ENCODE results near the gene PFKL. TPM values are rescaled to one million over a fixed set of nuclear protein-coding genes. Genes with fewer than 3 reads are reported as not detected.

The PFKL gene
- total RNA-seq, 6 experiments from 2014 or later, result 100 to 123 (median 107) TPM

GRCh38 chr21:44350773-44351481, 51.1 kb downstream of the PFKL start:
- Mint-ChIP-seq H3K4me3 (no peak overlapping the region), H3K27ac (no peak overlapping the region), H3K4me1 (ENCODE audit: low read depth) (no peaks in the 10 kb centered on the region), H3K9me3 (no peaks in the 10 kb centered on the region), H3K36me3 (ENCODE audit: low read depth) (no peaks in the 10 kb centered on the region), H3K27me3 (ENCODE audit: insufficient read depth) (peaks cover 57% of the 10 kb centered on the region)
- no peak for TF ChIP-seq CTCF (IDR thresholded peaks at IDR 0.05)
- DNase-seq, result no peak

GRCh38 chr21:44351535-44352252, 51.8 kb downstream of the PFKL start:
- no peak overlapping the region for H3K27ac Mint-ChIP-seq
- no peak overlapping the region for H3K4me3 Mint-ChIP-seq
- no peak for TF ChIP-seq CTCF (IDR thresholded peaks at IDR 0.05)
- no peaks in the 10 kb centered on the region for H3K36me3 Mint-ChIP-seq (ENCODE audit: low read depth)
- no peaks in the 10 kb centered on the region for H3K4me1 Mint-ChIP-seq (ENCODE audit: low read depth)
- no peaks in the 10 kb centered on the region for H3K9me3 Mint-ChIP-seq
- no peak for DNase-seq
- H3K27me3 Mint-ChIP-seq (ENCODE audit: insufficient read depth), result peaks cover 52% of the 10 kb centered on the region

GRCh38 chr21:44352253-44352860, 52.5 kb downstream of the PFKL start:
- no peak overlapping the region for H3K4me3 Mint-ChIP-seq
- no peak overlapping the region for H3K27ac Mint-ChIP-seq
- H3K27me3 Mint-ChIP-seq (ENCODE audit: insufficient read depth), result peaks cover 53% of the 10 kb centered on the region
- TF ChIP-seq CTCF (IDR thresholded peaks at IDR 0.05), result no peak
- no peaks in the 10 kb centered on the region for H3K9me3 Mint-ChIP-seq
- no peaks in the 10 kb centered on the region for H3K36me3 Mint-ChIP-seq (ENCODE audit: low read depth)
- DNase-seq, result no peak
- H3K4me1 Mint-ChIP-seq (ENCODE audit: low read depth), result no peaks in the 10 kb centered on the region

GRCh38 chr21:44353191-44353970, 53.5 kb downstream of the PFKL start, which contains the start of gene TRPM2:
Gene TRPM2 (plus strand): TSS chr21:44353621. CDS start chr21:44353701, 80 bp downstream.
- Mint-ChIP-seq H3K9me3 (peaks cover 2% of the 10 kb centered on the region; the same call in 1 of the 2 replicates), H3K4me3 (no peak within 1 kb of the TSS), H3K4me1 (ENCODE audit: low read depth) (no peaks in the 10 kb centered on the region), H3K27ac (no peak within 1 kb of the TSS), H3K27me3 (ENCODE audit: insufficient read depth) (peaks cover 53% of the 10 kb centered on the region), H3K36me3 (ENCODE audit: low read depth) (no peaks in the 10 kb centered on the region)
- DNase-seq, result no peak
- TF ChIP-seq CTCF (IDR thresholded peaks at IDR 0.05), result no peak

- Mint-ChIP-seq H3K36me3 (ENCODE audit: low read depth) (no peaks in the 10 kb centered on the region), H3K27me3 (ENCODE audit: insufficient read depth) (peaks cover 53% of the 10 kb centered on the region), H3K4me1 (ENCODE audit: low read depth) (no peaks in the 10 kb centered on the region), H3K4me3 (no peak overlapping the region), H3K27ac (no peak overlapping the region), H3K9me3 (peaks cover 8% of the 10 kb centered on the region; the same call in 1 of the 2 replicates)
- no peak for DNase-seq
- TF ChIP-seq CTCF (IDR thresholded peaks at IDR 0.05), result no peak
Measured at GRCh38 chr21:44354001-44354405, 54.1 kb downstream of the PFKL start.

All from HFFc6 (cell line).